Upper lobe of left lung (tissue), 6 donors: ENCODE data around the gene DCP2. TPM values are rescaled to one million over a fixed set of nuclear protein-coding genes. Genes with fewer than 3 reads are reported as not detected.

Experiments used
- ATAC-seq, 2 donors: fragments of 200-7000 bp; cut with Tn5 transposase; one replicate each; pipeline ENCODE4 v1.9.1; 2022; ENCODE audit warnings: mild to moderate bottlenecking in 2 of 2, moderate library complexity in 2 of 2; ENCODE audit not compliant: low FRiP score in 2 of 2
- DNase-seq, 2 donors: peaks; one replicate each; pipeline ENCODE4 v3.0.0-alpha.2; 2019 to 2020
- H3K27ac ChIP-seq, 4 donors: fragments of 200-600 bp; sonication (generic); one replicate each; pipeline ENCODE4 v1.5.1; 2016 to 2019
- H3K27me3 ChIP-seq, 4 donors: fragments of 200-600 bp; sonication (generic); one replicate each; pipeline ENCODE4 v1.5.1; 2017 to 2019
- H3K36me3 ChIP-seq, 4 donors: fragments of 200-600 bp; sonication (generic); one replicate each; pipeline ENCODE4 v1.5.1; 2016 to 2019
- H3K4me1 ChIP-seq, 4 donors: fragments of 200-600 bp; sonication (generic); one replicate each; pipeline ENCODE4 v1.5.1; 2018 to 2019
- H3K4me3 ChIP-seq, 4 donors: fragments of 200-600 bp; sonication (generic); one replicate each; pipeline ENCODE4 v1.5.1; 2017 to 2019; ENCODE audit warnings: mild to moderate bottlenecking in 2 of 4, moderate library complexity in 1 of 4
- H3K9me3 ChIP-seq, 4 donors: fragments of 200-600 bp; sonication (generic); one replicate each; pipeline ENCODE4 v1.5.1; 2018 to 2019
- EP300 ChIP-seq, 4 donors: sonication (generic); formaldehyde crosslinking; IDR thresholded peaks; one replicate each; pipeline ENCODE4 v1.5.1; 2017; ENCODE audit warnings: antibody characterized with exemption in 4 of 4, control low read depth in 2 of 4
- POLR2A ChIP-seq, 4 donors: fragments of 450-650 bp; IDR thresholded peaks; one replicate each; pipeline ENCODE4 v1.5.1; 2016 to 2017; ENCODE audit warnings: antibody characterized with exemption in 4 of 4, mild to moderate bottlenecking in 2 of 4
- POLR2AphosphoS5 ChIP-seq, 2 donors: sonication (generic); formaldehyde crosslinking; IDR thresholded peaks; one replicate each; pipeline ENCODE4 v1.5.1; 2017; ENCODE audit warnings: antibody characterized with exemption in 2 of 2
- WGBS, 2 donors: methylation state at CpG; one replicate each; pipeline ENCODE4 v1.1.5; 2017 to 2018; 5-methylcytosine and 5-hydroxymethylcytosine counted together
- total RNA-seq, 6 donors: library from RNA; depleted of rRNA in 4 of 6; stranded (reverse); fragments of >200 nt in 4 of 6; gene quantifications; one replicate each; pipeline versions ENCODE4 v1.1.0 to v1.2.1, GENCODE V29; 2016 to 2021
- TF ChIP-seq, protein P1 (sequence below), 6 experiments: fragments of 450-650 bp in 4 of 6; fragments of 200-600 bp in 2 of 6; sonication (generic) in 2 of 6; IDR thresholded peaks; one replicate each; pipeline ENCODE4 v1.5.1; 2016 to 2019; ENCODE audit warnings: antibody characterized with exemption in 6 of 6
- donor health status: DM: no; HTN: no; CAD: no; lungs with moderate emphysema.
- donor health status: DM: no; HTN: yes; CAD: no; lungs with severe emphysema.

Gene DCP2
- total RNA-seq, 6 donors from 2014 or later = 17.8 to 111 (median 53.2) TPM

DNA sequence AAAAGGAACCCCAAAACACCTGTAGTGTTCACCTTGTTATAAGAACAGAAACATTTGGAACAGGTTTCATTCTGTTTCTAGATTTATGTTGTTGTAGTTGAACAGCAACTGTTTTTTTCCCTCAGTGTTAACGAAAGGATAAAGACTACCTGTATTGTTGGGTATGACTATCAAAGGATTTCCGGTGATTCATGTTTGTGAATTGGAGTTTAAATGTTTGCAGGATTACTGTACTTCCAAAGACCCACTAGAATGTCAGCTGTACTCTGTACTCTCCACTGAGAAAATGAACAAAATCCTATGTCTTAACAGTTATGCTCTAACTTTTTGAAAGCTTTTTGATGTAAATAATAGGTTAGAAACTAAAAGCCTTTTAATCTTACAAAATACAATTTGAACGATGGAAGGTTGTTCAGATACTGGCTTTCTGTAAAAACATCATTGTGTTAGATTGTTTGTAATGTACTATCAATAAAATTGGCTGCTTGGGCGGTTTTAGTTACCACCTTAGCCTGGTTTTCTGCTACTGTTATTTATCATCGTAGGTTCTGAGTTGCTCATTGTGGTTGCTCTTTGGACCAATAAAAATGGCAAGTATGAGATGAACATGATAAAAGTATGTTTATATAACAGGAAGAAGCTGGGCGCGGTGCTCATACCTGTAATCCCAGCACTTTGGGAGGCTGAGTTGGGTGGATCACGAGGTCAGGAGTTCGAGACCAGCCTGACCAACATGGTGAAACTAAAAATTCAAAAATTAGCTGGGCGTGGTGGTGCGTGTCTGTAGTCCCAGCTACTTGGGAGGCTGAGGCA is 44.1 kb downstream of the DCP2 start:
- Histone ChIP-seq H3K27me3 (no peaks in the 10 kb centered on the region), H3K4me1 (peaks cover 0 to 12% (median 9%) of the 10 kb centered on the region in 4 donors), H3K4me3 (no peak overlapping the region), H3K27ac (no peak overlapping the region), H3K9me3 (no peaks in the 10 kb centered on the region), H3K36me3 (peaks cover 0 to 40% (median 4%) of the 10 kb centered on the region in 4 donors)
- no peak for DNase-seq
- TF ChIP-seq POLR2AphosphoS5 (IDR thresholded peaks at IDR 0.05) = no peak
- TF ChIP-seq EP300 (IDR thresholded peaks at IDR 0.05) = no peak
- no peak for TF ChIP-seq POLR2A (IDR thresholded peaks at IDR 0.05)
- TF ChIP-seq, protein P1, sequence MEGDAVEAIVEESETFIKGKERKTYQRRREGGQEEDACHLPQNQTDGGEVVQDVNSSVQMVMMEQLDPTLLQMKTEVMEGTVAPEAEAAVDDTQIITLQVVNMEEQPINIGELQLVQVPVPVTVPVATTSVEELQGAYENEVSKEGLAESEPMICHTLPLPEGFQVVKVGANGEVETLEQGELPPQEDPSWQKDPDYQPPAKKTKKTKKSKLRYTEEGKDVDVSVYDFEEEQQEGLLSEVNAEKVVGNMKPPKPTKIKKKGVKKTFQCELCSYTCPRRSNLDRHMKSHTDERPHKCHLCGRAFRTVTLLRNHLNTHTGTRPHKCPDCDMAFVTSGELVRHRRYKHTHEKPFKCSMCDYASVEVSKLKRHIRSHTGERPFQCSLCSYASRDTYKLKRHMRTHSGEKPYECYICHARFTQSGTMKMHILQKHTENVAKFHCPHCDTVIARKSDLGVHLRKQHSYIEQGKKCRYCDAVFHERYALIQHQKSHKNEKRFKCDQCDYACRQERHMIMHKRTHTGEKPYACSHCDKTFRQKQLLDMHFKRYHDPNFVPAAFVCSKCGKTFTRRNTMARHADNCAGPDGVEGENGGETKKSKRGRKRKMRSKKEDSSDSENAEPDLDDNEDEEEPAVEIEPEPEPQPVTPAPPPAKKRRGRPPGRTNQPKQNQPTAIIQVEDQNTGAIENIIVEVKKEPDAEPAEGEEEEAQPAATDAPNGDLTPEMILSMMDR (IDR thresholded peaks at IDR 0.05) = no peak
- 89 to 93% methylated on average over 11 of the region's 11 CpGs for WGBS, 2 donors
- no peak for ATAC-seq

DNA sequence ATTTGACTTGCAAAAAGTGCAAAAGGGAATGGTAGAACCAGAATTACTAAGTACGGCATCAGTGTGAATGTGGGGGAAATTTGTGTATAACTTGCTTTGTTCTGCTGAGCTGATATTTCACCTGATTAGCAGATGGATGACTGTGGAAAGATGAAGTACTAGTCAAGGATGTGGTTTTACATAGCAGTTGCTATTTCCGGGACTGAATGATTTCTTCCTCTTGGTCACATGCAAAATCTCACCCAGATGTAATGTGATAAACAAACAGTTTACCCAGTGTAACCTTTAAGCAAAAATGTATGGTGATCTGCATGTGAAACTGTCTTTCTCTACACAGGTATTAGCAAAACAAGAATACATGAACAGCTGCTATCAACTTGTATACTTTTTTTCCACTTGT is 46.1 kb downstream of the DCP2 start:
- Histone ChIP-seq H3K4me1 (peaks cover 0 to 12% (median 9%) of the 10 kb centered on the region in 4 donors), H3K4me3 (no peak overlapping the region), H3K9me3 (no peaks in the 10 kb centered on the region), H3K27me3 (no peaks in the 10 kb centered on the region), H3K27ac (peak overlapping the region in 1 of 4 donors; percentile 48), H3K36me3 (peaks cover 0 to 49% (median 18%) of the 10 kb centered on the region in 4 donors)
- ATAC-seq = peak in 1 of 2 donors; percentile 63
- no peak for DNase-seq
- 34 to 39% methylated on average over 2 of the region's 2 CpGs for WGBS, 2 donors
- no peak for TF ChIP-seq POLR2AphosphoS5 (IDR thresholded peaks at IDR 0.05)

DNA sequence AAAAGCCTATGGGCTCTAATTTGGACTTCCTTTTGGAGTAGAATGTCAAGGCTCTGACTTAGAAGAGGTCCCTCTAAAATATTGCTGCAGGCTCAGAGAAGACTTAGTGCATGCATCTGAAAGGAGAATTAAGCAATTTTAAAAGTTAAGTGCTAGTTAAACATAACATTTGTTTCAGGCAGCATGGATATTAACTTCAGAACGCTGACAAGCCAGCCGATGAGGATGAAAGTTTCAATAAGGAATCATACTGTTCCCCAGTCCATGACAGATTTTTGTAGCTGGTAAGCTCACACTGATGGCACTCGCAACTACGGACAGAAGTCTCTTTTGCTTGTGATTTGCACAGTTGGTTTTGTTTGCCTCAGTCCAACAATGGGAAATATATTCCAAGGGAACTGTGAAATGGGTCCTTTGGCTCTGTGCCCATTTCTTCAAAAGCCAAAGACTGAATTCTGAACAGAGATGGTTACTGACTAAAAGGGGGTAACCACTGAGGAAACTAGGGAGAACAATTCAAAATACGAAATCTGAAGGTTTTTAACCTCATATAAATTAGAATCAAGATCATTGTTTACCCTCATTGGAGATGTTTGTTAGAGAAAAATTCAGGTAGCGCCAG is 47.6 kb downstream of the DCP2 start:
- ATAC-seq (no peak), DNase-seq (no peak)
- Histone ChIP-seq H3K4me3 (no peak overlapping the region), H3K27ac (no peak overlapping the region), H3K36me3 (peaks cover 0 to 51% (median 19%) of the 10 kb centered on the region in 4 donors), H3K4me1 (peaks cover 0 to 12% (median 9%) of the 10 kb centered on the region in 4 donors), H3K27me3 (no peaks in the 10 kb centered on the region), H3K9me3 (no peaks in the 10 kb centered on the region)
- 74 to 77% methylated on average over 6 of the region's 6 CpGs for WGBS, 2 donors
- TF ChIP-seq, protein P1 (IDR thresholded peaks at IDR 0.05) = no peak
- TF ChIP-seq POLR2A (IDR thresholded peaks at IDR 0.05) (no peak), EP300 (IDR thresholded peaks at IDR 0.05) (no peak), POLR2AphosphoS5 (IDR thresholded peaks at IDR 0.05) (no peak)

DNA sequence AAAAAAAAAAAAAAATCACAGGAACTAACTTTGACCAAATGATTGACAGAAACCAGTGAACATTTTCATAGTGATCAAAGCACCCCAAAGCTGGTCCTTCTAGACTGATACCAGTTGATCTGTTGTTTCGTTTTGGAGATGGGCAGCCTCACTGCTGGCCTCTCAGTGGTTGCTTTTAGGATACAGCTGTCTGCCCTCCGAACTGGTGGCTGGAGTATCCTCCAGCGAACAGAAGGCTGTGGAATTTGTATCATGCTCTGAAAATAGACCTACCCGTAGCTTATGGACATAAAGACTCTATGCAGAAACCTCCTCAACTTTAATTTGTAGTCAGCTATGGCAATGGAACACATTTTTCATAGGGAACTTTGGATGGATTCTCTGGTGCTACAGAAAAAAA is 49.0 kb downstream of the DCP2 start:
- H3K27ac ChIP-seq = no peak overlapping the region
- peaks cover 0 to 12% (median 9%) of the 10 kb centered on the region in 4 donors for H3K4me1 ChIP-seq
- ATAC-seq = no peak
- 91 to 97% methylated on average over 4 of the region's 4 CpGs for WGBS, 2 donors
- H3K36me3 ChIP-seq = peaks cover 0 to 44% (median 17%) of the 10 kb centered on the region in 4 donors
- no peaks in the 10 kb centered on the region for H3K27me3 ChIP-seq
- no peak for DNase-seq
- no peak overlapping the region for H3K4me3 ChIP-seq
- H3K9me3 ChIP-seq = no peaks in the 10 kb centered on the region
- TF ChIP-seq EP300 (IDR thresholded peaks at IDR 0.05) (no peak), POLR2A (IDR thresholded peaks at IDR 0.05) (no peak), POLR2AphosphoS5 (IDR thresholded peaks at IDR 0.05) (no peak)
- TF ChIP-seq, protein P1 (IDR thresholded peaks at IDR 0.05) = no peak

DNA sequence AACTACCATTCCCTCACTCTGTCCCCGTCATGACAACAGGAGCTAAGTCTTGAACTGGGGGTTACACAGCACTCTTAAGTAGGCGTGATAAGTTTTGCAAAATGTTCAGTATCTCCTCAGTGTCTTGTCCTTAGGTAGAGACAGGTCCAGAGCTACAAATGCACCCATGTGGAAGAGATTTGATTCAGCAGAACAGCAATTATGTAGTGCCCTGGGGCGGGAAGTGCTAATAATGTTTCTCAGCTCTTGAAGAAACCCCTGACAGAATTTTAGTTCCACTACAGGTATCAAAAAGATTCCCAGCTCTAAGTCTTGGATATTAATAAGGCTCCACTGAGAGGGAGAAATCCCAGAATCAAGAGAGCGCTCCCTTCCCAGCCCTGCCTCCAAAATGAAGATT is 49.6 kb downstream of the DCP2 start:
- Histone ChIP-seq H3K4me3 (no peak overlapping the region), H3K9me3 (no peaks in the 10 kb centered on the region), H3K27me3 (no peaks in the 10 kb centered on the region), H3K27ac (no peak overlapping the region), H3K4me1 (peaks cover 0 to 12% (median 9%) of the 10 kb centered on the region in 4 donors), H3K36me3 (peaks cover 0 to 39% (median 17%) of the 10 kb centered on the region in 4 donors)
- DNase-seq (no peak), ATAC-seq (no peak)
- WGBS, 2 donors = 92 to 98% methylated on average over 4 of the region's 4 CpGs
- TF ChIP-seq, protein P1 (IDR thresholded peaks at IDR 0.05) = no peak
- no peak for TF ChIP-seq POLR2A (IDR thresholded peaks at IDR 0.05)
- TF ChIP-seq POLR2AphosphoS5 (IDR thresholded peaks at IDR 0.05) = no peak
- no peak for TF ChIP-seq EP300 (IDR thresholded peaks at IDR 0.05)
